Hematopoietic multipotent progenitor cell treated with erythropoietin and hydrocortisone succinate and interleukin-3 and kit ligand, for 6 days (in vitro differentiated cells): Measurements from ENCODE around the gene CDSN.

ENCODE experiments used
- DNase-seq: peaks from one replicate; pipeline ENCODE4 v3.0.0-alpha.2; 2015

The CDSN gene

DNA sequence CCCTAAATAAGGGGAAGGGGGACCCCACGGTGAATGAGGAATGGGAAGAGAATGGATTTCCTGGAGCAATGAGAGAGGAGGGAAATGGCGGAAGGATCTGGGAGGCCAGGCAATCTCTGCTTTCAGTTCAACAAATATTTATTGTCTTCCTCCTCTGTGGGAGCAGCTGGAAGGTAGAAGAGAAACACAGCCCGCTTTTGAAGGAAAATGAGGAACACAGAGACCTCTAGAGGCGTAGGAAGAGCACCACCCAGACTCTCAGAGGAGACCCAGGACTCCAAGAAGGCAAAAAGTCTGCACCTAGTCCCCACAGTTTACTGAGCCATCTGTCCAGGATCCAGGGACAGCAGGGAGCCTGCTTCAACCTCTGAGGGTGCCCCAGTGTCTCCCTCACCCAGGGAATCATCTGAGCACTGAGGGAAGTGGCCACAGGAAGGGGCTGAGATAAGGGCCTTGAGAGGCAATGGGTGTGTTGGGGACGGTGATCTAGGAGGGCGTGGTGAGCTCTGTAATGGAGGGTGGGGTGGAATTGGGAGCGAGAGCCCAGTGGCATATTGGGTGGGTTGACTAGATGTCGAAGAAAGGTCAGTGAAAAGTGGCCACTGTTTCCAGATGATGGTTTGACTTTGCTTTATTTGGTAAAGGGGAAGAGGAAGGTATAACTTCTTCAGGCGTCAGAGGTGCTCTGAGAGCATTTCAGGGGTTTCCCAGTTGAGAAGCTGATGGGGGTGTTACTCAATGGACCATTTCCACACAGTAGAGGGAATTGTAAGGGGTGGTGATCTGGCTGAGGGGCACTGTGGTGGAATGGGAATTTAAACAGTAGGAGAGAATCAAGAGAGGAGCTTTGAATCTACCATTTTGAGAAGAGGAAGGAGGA, 5.0 kb downstream of the CDSN start:
- peak; percentile 54 for DNase-seq

DNA sequence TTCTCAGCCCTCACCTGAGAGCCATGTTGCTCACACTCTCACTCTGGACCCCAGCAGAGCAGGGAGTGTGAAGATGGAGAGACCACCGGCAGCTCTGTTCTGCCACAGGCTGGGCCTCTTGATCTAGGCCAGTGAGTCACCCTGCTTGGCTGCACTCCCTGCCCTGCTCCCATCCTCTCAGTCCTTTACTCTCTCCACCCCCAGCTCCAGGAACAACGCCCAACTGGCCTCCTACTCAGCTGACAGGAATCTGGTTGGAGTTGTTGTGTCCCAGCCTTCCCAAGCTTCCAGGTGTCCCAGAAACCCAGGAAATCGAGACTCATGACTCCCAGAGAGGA, 5.7 kb downstream of the CDSN start, which contains the start of gene PSORS1C1:
TSS of gene PSORS1C1 (plus strand) at position 260 of the 338 bp plus-strand sequence. CDS start 14,833 bp downstream, outside the sequence.
- DNase-seq = no peak

DNA sequence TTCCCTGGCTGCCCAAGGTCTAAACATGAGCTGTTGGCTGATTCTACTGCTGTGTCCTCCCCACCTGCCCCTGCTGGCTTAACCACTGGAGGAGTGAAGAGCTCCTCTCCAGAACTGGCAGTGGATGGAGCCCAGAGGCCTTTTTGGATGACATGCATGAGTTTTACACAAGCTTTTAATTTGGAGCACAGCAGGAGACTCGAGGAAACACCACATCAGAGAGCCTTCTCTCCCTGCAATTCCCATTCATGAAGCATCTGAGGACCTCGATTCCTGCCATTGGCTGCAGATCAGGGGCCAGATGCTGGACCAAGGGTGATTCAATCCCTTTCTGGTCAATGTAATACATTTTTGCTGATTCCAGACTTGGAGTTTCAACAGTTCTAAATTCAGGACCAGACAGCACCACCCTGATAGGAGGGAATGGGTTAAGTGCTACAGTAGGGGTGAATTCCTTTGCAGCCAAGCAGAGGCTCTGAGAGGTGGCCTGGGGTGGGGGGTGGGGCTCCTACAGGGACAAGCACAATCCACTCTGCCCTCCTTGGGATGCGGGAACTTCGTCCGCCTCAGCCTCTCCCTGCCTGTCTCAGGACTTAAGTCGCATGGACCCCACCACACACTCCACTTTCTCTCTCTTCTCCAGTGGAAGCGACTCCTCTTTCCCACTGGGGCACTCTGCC, 6.2 kb downstream of the CDSN start:
- no peak for DNase-seq

DNA sequence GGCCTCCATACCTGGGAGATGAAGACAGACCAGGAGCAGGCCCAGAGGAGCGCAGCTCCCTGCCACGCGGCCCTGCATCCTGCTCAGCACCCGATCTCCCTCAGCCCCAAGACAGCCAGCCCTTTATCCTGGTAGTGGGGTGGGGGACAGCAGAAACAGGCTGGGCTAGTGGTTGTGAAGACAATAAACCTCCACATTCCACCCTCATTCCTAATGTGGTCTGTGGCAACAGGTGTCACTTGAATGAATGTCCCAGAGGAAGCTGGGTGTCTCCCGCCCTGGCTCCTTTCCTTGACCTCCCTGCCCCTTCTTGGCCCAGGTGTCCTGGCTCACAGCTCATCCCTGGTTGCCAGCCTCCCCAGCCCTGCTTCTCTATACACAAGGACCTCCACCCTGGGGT, 7.8 kb downstream of the CDSN start, which contains the start of gene C6orf15:
TSS of gene C6orf15 (minus strand) at position 98 of the 400 bp plus-strand sequence. CDS start at position 78, 20 bp downstream.
- DNase-seq = no peak

DNA sequence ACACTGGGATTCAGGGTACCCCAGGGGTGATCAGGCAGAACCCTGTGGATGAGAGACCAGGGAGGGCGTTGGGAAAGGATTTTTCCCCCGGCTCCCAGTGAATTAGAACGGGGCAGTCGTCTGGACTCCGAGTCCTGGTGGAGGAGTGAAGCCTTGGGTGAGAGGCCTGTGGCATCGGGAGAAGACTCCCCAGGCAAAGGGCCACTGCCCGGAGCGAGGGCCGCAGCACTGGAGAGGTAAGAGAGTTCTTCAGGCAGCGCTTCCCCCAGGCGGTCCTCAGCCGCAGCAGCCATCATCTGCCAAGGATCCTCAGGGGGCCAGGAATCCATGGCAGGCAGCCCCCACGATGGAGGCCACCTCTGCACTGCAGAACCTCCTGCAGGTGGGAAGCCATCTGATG, 8.5 kb downstream of the CDSN start:
- DNase-seq = no peak

DNA sequence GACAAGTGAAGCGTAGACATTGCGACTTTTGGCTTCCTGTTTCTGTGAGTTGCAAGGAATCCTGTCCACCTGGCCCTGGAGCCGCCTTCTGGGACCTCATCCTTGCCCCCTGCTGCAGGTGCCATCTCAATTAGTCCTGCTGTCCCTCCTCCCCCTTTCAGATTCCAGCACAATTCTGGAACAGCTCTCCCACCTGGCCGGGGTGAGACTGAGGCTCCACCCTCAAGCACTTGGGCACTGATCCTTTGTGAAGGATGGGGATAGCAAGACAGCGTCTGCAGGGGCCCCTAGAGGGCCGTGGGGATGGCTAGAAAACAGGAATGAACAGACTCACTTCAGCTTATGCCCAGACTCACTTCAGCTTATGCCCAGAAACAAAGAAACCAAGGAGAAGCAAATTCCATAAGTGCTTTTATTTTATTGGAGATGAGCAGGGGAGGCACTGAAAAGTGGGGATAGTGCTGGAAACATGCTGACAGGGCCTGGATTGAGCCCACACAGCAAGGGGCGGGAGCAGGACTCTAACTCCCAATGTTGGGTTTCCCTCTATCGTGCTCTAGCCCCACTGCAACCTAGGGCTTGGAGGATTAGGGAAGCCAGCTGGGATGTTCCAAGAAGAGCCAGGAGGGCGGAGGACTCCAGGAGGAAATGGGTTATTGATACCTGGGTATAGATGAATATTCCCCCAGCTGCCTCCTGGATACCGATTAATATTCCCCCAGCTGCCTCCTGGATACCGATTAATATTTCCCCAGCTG, 9.2 kb downstream of the CDSN start:
- no peak for DNase-seq

DNA sequence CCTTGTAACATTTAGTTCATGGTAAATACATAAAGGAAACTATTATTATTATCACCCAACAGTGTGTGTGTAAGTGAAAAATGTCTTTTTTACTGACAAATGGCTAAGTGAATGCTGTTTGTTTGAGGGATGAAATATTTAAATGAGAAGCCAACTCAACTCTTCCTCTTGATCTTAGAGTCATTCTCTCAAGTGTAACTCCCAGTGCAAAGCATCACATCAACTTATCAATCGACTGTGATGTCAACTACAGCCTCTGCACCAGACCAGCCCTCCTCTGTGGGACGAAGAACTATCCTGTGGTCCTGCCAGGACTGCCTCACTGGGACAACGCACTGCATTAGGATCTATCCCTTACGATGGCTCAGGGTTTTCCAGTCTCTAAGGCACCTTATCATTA, 13.2 kb downstream of the CDSN start:
- no peak for DNase-seq

DNA sequence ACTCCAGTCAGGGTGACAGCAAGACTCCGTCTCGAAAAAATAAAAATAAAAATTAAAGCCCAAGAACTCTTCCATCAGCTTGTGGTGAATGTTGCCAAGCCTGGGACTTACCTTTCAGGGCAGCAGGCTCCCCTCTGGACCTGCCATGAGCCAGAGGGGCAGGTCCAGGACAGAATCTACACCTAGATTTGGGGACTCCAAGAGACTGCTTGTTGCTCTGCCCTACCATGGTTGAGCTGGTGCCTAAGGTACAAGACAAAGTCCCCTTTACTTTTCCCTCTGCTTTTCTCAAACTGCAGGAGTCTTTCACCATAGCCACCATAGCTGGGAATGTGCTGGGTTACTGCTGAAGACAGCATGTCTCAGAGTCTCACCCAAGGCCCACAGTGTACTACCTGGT, 17.1 kb downstream of the CDSN start:
- DNase-seq = no peak

DNA sequence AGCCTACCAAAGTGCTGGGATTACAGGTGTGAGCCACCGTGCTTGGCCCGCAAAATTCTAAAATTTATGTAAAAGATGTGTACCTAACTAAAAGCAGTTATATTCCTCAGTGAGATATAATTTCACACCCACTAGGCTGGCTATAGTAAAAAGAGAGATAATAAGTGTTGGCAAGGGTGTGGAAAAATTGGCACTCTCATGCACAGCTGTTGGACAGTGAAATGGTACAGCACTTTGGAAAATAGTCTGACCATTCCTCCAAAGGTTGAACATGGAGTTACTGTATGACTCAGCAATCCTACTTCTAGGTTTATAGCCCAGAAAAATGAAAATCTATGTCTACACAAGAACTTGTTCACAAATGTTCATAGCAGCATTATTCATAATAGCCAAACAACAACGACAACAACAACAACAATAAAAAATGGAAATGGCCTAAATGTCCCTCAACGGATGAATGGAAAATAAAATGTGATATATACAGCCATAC, 21.8 kb downstream of the CDSN start:
- no peak for DNase-seq

DNA sequence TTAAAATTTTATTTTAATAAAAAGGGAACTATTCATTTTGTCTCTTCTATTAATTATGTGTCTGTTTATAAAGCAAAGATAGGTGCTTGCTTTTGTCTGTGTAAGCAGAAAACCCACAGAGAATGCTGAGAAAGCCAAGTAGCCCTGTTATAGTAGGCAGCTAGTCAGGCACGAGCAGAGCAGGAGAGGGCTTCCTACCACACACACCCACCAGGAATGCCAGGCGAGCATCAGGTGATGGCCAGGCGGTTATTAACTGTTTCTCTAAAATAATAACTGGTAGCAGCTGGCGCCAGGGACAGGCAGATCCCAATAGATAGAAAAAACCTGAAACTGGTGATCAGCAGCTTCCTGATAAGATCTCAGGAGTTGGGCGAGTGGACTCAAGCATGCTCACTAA, 23.6 kb downstream of the CDSN start:
- DNase-seq = peak; percentile 24

DNA sequence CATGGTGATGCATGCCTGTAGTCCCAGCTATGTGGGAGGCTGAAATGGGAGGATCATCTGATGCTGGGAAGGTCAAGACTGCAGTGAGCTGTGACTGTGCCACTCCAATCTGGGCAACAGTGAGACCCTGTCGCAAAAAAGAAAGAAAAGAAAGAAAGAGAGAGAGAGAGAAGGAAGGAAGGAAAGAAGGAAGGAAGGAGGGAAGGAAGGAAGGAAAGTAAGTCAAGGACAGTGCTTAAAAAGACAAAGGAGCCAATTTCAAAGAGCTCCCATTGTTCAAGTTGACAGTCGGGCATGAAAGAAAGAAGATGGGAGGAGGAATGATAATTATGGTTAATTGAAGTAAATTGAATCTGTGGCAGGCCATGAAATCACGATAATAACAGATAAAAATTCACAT, 24.0 kb downstream of the CDSN start:
- no peak for DNase-seq

DNA sequence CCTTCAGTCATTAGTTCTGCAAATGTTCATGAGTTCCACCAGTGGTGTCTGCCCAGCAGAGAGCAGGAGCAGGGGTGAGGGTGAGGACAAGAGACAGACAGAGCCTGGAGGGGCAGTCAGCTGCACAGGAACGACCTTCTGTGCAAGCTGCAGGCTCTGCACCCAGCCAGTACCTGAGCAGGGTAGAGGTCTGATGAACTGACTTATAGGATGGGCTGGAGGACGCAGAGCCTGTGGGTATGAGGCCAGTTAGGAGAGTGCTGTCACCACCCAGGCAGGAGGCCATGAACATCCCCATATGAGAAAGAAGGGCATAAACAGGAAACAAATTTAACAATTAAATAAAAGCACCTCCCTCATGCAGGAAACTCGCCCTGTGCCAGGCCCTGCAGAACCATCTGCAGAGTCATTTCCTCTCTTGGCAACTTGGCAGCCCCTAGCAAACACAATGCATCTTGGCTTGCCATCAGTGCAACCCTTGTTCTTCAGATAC, 25.8 kb downstream of the CDSN start:
- DNase-seq = peak; percentile 60

DNA sequence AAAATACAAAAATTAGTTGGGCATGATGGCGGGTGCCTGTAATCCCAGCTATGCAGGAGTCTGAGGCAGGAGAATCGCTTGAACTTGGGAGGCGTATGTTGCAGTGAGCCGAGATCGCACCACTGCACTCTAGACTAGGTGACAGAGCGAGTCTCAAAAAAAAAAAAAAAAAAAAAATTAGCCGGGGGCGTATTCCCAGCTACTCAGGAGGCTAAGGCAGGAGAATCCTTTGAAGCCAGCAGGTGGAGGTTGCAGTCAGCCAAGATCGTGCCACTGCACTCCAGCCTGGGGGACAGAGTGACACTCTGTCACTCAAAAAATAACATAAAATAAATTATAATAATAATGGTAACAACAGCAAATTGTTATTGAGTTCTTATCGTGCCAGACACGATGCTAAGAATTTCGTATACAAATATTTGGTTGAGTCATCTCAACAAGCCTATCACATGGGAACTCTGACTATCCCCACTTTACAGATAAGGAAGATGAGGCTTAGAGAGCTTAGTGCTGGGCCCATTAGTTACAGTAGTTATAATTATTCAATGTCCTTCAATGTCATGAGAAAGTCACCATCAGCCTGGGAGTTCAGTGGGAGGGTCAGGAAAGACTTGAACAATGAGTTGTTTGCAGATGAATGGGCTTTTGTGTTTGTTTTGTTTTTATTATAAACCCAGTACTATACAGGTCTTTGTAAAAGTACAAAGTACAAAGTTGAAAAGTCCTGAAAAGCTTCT, 27.3 kb downstream of the CDSN start:
- peak; percentile 79 for DNase-seq

DNA sequence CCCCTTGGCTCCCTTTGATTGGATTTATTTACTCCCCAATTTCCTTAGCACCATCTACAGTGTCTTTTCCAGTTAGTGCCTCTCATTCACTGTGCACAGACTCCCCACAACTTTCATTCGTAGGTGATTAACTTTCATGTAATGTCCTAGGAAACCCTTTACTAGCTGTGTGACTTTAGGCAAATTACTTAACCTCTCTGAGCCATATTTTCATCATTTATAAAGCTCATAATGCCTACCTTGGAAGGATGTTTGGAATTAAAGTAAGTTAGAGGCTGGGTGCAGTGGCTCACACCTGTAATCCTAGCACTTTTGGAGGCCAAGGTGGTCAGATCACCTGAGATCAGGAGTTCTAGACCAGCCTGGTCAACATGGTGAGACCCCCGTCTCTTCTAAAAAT, 28.0 kb downstream of the CDSN start:
- no peak for DNase-seq

DNA sequence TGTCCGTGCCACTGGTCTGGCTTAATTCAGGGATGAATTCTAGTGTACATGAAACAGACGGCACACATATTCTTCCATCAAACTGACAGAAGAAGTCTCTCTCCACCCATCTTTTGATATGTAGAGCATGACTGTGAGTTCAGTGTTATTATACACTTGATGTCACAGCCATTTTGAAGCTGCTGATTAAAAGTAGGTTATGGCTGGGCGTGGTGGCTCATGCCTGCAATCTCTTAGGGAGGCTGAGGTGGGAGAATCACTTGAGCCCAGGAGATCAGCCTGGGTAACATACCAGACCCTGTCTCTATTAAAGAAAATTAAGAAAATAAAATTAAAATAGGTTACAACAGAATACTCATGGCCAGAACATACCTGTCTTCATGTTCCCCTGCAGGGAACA, 28.6 kb downstream of the CDSN start:
- peak; percentile 36 for DNase-seq

DNA sequence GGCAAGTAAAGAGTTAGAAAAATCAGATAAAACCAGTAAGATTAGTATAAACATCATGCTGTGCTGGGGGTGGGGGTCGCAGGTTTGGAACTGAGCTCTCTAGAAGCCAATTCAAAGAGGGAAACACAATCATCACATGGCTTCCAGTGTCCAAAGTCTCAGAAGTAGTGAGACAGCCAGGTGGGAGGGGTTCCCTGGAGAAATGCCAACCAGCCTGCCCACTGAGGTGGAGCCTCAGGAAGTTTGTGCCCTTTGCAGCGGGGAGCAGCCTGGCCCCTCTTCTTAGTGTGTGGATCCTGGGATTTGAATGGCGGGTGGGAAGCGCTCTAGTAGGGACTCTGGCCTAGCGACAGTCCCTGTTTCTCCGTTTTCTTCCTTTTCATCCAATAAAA, 29.3 kb downstream of the CDSN start:
- DNase-seq = peak; percentile 19

DNA sequence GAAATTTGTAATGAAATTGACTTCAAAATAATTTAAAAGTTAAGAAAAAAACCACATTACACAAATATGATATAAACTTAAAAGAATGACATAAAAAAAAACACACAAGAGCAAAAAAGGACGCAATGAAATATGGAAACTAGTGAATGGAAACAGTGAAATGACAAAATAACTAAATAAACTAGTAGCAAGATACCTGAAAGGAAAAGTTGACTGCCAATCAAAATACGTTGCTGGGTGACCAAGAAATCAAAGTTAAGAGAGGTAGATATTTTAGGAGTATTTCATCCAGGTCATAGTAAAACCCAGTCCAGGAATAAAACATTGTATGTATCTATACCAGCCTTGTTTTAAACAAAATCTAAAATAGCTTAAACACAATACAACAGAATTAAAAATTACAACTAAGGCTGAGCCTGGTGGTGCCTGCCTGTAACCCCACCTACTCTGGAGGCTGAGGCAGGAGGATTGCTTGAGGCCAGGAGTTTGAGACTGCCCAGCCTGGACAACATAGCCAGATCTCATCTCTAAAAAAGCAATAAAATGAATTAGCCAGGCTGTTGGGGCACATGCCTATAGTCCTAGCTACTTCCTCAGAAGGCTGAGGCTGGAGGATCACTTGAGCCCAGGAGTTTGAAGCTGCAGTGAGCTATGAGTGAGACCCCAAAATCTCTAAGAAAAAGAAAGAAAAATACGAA, 29.8 kb downstream of the CDSN start:
- no peak for DNase-seq

DNA sequence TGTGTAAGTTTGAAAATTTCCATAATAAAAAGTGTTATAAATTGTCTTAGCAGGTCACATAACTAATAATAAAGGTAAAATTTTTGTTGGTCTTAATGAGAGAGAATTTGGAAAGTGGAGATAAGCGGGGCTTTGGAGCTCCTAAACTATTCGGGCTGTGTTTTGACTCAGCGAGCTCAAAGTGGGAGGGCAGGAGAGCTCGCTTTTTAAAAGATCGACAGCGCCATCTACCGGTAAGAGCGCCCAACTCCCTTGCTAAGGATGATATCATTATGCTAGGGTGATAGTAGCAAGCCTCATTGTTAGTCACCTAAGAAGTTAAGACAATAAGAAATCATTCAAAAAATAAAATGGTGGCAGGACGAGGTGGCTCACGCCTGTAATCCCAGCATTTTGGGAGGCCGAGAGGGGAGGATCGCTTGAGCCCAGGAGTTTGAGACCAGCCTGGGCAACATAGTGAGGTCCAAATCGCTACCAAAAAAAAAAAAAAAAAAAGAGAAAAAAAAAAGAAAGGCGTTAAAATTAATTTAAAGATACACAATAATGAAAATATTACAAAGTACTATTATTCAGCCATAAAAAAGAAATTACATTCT, 32.7 kb downstream of the CDSN start:
- DNase-seq = peak; percentile 94

DNA sequence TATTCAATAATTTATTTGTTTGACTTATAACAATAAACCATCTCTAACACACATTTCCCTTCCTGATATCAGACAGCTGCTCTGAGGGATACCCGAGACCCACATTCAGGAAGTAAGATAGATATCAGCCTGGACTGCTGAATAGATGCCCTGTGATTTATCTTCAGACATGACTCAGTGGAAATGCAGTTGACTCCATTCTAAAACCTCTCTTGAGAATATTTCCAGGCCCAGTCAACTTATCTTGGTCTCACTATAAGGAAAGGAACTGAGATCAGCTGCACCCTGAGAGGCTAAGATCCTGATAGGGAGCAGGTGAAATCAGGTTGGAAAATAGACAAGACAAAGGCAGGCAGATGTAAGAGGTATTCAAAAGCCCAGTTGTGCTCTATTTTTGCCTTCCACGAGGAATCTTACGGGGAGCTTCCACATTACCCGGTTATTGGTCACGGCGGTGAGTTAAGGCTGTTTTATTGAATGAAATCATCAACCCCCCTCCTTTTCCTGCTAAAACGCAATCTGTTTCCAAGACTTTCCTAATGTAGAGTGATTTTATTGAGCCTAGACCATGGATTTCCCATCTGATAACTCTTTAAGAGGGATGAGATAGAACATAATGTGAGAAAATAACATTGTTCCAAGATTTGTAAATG, 33.3 kb downstream of the CDSN start:
- DNase-seq = no peak

DNA sequence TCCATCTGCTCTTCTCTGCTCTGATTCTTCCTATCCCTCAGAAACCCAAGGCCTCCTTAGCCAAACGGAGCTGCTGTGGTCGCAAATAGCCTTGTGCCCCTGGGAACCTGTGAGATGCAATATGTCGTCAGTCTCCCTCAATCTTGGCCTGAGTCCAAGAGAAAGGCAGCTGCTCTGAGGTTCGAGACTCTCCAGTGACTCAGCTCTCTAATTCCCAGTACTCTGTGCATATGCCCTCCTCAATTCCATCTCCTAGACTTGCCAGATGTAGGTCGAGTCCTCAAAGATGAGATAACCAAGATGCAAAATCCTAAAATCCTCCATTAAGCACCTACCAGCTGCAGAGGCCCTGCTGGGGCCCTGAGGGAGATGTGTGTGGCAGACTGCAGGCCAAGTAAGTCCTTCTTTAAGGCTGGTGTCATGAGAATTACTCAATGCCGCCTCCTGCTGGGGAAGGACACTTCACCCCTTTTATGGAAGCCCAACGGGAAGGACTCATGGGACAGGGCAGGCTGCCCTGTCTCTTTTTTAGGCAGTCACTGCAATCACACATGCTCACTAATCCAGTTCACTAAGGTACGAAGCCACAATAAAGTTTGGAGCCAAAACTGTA, 36.4 kb downstream of the CDSN start:
- peak; percentile 62 for DNase-seq
